GM18868 (cell line): ENCODE results near the gene CARS1.

ENCODE experiments used
- ATAC-seq: cut with Tn5 transposase; IDR thresholded peaks from one replicate; pipeline ENCODE4 v1.9.1; 2021; ENCODE audit warnings: mild to moderate bottlenecking, moderate library complexity; ENCODE audit not compliant: unreplicated experiment

Gene CARS1

DNA sequence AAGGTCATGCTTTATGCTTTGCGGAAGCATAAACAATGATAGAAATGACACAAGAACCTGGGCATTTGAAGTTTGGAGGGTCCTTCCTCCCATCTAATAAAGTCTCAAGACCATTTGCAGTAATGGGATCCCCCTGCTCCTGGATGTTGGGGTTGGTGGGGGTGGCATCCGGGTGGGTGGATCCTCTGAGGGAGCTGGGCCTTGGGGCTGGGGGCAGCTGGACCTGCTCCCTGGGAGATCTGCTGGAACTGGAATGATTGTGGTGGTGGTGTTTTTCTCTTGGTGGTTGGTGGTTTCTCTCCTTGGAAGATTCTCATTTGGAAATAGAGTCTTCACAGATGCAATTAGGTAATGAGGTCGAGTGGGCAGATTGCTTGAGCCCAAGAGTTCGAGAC lies 62.9 kb downstream of the CARS1 start:
- ATAC-seq: no peak

DNA sequence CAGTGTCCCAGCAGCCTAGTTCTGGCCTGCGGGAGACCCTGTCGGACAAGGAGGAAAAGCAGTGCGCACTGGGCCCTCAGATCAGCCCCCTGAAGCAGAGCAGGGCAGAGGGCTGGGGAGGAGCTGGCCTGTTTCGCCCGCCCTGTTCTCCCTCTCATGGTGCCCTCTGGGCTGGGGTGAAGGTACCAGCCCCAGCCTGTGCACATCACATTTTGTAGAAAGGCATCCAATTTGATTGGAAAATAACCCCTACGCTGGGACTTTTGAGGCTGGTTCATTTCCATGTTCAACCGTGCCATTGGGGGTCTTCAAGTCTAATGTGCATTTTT lies 64.3 kb downstream of the CARS1 start:
- no peak for ATAC-seq

DNA sequence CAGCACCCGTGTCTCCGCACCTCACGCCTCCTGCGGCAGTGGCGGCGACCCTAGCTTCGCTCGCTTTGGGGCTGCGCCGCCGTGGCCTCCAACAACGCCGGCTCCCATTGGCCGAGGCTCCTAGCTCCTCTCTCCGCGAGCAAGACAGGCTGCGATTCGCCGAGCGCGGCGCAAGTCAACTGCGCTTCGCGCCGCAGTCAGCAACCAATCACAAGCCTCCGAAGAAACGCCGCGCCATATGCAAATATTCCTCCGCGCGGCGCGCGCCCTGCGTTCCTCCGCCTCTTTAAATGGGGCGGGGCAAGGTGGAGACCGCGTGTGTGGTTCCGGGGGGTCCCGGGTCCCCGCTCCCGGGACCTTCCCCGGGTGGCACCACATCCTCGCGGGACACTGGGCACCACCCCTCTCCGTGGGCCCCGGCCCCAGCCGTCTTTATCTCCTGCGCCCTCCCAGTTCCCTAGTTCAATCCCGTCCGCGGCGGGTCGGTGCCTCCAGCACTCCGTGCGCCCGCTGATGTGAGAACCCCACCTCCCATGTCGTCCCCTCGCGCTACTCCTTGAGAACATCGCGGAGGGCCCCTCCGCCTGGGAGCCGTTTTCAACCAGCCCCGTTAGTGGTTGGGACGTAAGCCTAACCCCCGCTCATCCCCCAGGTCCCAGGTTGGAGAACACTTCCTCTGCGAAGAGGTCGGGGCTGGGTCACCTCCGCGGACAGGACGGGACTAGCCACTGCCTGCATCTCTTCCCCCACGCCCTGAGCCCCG lies 64.8 kb downstream of the CARS1 start, which contains the start of gene NAP1L4:
Gene NAP1L4, minus strand, starts transcription at position 96 of the 763 bp plus-strand sequence. CDS start 13,109 bp downstream, outside the sequence.
- peak; percentile 87 for ATAC-seq

DNA sequence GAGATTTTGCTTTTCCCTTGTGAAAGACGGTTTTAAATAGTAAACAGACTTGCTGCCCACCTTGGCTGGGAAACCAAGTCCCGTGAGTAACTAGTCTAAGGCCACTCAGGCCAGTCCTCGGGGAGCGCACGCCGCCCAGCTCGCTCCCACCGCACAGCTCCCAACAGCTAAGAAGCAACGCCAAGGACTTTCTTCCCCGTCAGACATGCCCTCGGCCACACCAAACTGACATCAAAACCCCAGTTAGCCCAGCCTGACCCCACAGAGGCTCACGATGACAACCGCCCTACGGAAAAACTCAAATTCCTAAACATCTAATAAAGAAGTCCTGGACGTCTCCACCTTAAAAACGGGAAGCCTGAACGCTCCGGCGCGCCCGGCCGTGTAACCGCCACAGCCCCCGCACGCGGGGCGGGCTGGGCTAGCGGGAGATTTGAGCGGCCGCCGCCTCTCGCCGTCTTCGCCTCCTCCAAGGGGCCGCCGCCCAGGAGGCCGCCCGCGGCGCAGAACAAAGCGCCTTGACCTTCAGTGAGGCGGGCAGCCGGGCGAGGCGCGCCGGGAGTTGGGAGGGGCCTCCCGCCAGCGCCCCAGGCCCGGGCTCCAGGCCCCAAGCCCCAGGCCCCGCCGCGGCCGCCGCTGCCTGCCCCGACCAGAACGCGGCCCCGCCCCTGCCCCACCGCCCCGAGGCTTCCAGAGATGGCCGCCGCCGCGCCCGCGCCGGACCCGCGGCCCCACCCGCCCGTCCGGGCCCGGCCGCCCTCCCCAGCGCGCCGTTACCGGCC lies 65.6 kb downstream of the CARS1 start:
- ATAC-seq: peak; percentile 35

DNA sequence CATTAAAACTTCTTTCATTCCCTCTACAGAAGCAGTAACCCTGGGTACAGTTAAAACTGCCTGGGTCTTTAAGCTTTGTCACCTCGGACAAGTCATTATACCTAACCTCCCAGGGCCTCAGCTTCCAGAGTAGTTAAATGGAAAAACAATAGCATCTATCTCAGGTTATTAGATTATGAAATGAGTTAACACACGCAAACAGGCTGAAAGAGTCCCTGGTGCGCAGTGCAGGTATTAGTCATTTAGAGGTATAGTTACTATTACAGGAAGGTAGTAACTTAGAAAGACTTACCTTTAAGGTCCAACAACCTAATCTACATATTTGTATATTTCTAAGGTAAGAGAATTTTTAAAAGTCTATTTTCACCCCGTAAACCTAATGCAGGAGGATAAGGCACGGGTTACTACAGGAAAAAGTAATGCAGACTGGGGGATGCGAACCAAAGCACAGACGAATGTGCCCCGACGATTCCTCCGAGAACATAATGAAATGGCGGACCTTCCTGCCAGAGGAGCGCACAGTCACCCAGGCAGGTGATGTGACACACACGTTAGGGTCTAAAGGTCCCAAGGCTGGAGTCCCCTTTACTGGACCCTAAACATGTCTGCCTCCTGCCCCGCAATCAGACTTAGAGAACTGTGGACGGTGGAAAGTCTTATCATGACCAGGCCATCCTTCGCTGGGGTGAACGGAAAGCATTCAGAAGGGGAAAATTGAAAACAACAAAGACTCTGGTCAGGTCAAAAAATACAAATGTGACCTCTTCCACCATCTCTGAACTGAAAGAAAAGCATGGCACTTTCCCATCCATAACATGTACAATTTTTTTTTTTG lies 66.4 kb downstream of the CARS1 start:
- ATAC-seq: no peak

DNA sequence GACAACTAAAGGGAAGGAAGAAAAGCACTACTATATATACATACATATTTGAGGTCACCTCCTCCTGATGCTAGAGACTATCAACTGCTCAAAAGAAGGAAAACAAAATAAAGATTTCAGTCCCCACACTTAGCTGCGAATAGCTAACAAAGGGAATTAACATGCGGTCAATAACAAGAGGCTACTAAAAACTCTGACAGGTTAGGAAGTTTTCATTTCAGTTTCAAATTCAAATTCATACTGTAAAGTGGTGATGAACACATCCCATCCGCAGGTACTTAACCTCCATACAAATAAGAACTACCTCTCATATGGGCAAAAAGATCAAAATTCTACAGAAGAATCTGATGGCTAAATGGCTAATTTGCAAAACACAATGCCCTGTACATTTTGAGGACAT lies 67.7 kb downstream of the CARS1 start:
- no peak for ATAC-seq

DNA sequence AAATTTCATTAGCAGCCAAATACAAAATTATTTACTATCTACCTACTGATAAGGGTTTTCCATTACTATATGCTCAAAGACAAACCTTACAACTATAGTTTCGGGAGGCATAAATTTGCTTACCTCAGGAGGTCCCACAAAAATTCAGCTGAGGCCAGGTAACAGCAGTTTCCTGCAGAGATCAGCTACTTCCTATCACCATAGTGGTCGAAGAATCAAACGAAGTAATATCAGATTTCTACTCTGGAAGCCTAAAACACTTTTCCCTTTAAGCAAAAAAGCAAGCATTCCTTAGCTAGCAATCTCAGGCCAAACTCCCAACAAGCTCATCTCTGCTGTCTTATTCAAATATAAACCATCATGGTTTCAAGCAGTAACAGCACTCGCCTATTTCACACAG lies 68.2 kb downstream of the CARS1 start:
- ATAC-seq: no peak

DNA sequence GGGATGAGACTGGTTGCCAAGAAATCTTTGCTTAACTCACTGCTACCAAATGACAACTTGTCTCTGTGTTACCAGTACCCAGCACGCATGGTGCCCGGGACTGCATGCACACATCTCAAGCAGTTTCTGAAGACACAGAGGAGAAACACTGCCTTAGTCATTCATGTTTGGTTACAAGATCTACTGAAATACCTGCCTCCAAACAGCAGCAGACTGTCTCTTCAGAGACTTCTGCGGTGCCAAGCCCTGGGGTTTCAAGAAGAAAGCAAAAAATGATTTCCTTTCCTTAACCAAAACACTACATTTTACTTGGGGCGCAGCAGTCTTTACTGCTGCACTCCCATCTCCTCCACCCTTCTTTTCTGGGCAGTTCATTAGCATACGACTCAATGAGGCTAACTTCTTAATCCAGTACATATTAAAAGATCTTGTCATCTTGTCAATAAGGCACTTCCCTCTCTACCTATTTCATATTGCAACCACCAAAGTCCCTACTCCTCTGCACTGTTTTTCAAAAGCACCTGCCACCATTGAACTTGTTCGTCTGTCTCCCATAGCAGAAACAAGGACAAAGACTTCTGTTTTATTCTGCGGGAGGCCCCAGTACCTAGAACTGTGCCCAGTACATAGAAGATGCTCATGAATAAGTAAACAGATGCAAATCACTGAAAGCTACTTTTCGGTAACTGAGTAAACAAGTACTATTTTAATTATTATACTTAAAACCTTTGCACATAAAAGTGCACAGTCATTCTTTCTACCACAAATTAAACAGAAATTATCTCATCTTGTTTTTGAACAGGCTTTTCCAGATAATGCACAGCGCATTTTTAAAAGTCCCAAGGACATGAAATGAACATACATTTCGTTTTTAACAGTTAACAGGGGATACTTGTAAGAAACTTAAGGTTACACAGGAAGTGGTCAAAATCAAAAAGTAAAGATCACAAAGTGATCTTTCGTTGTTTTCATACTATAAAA lies 69.1 kb downstream of the CARS1 start:
- ATAC-seq: no peak

DNA sequence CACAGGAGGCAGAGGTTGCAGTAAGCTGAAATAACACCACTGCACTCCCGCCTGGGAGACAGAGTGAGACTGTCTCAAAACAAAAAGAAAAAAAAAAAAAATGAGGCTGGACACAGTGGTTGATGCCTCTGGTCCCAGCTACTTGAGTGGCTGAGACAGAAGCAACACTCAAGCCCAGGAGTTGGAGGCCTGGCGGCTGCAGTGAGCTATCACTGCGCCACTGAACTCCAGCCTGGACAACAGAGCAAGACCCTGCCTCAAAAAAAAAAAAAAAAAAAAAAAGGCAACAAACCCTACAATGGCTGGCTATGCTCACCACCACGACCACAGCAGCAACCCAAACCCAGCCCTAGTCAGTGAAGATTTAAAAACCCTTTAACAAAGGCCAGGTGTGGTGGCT lies 73.3 kb downstream of the CARS1 start:
- ATAC-seq: no peak

DNA sequence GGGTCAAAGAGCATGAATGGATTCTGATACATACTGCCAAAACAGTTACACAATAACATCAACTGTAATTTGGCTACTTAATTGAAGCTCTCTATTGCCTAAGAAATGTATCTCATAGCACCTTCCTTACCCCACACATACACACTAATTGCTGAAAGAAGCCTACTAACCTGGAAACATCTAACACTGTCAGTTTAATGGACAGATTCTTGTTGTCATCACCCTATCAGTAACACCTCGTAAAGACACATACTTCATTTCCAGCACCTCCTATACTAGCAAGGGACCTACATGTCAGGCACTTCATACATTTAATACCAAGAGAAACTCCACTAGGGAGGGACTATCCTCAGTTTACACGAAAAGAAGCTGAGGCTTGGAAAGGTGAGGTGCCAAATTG lies 75.0 kb downstream of the CARS1 start:
- no peak for ATAC-seq

DNA sequence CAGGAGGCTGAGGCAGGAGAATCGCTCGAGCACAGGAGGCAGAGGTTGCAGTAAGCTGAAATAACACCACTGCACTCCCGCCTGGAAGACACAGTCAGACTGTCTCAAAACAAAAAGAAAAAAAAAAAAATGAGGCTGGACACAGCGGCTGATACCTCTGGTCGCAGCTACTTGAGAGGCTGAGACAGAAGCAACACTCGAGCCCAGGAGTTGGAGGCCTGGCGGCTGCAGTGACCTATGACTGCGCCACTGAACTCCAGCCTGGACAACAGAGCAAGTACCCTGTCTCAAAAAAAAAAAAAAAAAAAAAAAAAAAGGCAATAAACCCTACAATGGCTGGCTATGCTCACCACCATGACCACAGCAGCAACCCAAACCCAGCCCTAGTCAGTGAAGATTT lies 76.1 kb downstream of the CARS1 start:
- ATAC-seq: no peak

DNA sequence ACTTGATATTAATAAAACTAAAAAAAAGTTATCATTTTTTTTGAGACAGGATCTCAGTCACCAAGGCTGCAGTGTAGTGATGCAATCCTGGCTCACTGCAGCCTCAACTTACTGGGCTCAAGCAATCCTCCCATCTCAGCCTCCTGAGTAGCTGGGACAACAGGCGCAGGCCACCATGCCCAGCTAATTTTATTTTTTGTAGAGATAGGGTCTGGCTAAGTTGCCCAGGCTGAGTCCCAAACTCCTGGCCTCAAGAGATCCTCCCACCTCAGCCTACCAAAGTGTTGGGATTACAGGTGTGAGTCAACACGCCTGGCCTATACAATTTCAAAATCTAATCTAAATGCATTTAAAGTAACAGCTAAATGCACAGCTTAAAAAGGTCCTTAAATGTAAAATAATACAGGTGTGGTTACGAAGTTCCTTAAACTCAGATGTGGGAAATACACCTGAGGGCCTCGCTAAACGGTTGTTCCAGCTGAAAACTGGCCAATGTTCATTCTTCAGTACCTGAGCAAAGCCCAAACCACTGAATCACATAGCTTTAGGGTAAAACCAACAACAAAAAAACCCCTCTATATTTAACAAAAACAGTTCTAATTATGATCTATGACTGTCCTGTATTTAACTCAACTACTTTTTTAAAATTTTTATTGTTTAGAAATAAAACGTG lies 76.9 kb downstream of the CARS1 start:
- no peak for ATAC-seq

DNA sequence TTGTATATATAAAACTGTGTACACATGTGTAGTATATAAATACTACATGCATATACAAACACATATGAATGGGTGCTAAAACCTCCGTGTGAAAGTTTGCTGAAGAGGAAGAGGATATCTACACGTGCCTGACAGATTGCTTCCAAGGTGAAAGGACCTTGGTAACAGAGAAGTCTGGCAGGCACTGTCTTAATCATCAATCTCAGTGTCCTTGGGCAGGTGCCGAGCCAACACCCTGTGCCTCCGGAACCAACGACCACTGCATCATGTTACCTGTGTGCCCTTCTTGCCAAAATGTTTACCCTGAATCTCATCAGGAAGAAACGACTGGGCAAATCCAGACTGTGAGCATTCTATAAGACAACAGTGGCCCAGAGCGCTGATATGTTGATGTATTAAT lies 80.1 kb downstream of the CARS1 start:
- no peak for ATAC-seq

DNA sequence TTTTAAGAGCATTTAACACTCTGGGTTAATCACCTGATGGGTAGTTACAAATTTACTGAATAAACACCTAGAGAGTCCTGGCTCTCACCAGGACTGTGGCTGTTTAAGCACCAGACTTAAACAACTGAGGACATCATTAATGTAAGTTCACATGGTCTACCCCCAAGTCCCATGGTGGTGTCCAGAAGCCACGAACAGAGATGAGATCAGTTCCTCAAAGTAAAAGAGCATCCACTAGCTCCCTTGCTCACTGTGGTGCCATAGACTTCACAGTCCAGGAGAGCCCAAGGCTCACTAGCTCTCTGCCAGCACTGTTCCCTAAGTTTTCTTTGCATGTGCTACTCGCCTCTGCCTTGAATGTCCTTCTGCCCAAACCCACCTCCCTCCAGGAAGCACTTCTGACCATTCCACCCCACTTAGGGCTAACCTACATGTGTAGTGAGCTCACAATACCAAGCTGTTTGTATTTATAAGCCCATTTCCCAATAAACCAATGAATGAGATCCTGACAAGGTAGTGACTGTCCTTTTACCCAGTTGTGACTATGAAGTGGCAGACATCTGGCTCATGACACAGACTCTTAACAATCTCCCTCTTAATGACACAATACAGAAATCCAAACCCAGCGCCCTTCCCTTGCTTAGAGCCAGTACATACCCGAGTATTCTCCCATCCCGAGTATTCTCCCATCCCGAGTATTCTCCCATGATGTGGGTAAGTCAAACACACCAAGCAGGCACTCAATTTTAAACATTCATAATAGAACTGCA lies 80.7 kb downstream of the CARS1 start:
- ATAC-seq: no peak

DNA sequence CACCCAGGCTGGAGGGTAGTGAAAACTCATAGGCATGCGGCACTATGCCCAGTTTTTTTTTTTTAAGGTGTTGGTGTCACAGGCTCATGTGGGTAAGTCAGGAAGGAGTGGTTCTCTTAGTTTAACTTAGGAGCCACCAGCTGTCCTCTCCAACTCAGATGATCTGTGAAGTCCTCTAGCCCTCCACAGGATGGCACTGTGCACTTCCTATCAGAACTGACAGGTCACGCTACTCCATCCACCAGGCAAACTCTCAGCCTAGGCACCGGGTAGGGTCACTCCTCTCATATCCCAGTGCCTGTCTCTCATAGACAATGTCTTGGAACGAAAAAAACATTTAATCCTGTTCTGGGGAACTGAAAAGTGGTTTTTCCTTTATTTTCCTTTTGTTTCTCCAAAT lies 81.6 kb downstream of the CARS1 start:
- ATAC-seq: no peak

DNA sequence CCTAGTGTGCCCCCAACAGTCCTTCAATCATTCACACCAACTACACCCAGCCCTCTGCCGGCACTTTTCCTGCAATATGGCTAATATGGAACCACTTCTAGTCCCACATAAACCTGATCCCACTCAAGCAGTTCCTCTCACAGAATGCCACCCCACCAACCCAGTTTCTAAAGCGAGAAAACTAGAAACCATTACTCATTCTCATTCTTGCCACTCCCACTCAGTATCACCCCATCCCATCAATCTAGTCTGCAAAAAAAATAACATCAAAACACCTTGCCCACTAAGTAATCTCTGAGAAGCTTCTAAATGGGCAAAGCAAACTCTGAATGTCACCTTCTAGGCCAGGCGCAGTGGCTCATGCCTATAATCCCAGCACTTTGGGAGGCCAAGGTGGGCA lies 83.0 kb downstream of the CARS1 start:
- ATAC-seq: no peak

DNA sequence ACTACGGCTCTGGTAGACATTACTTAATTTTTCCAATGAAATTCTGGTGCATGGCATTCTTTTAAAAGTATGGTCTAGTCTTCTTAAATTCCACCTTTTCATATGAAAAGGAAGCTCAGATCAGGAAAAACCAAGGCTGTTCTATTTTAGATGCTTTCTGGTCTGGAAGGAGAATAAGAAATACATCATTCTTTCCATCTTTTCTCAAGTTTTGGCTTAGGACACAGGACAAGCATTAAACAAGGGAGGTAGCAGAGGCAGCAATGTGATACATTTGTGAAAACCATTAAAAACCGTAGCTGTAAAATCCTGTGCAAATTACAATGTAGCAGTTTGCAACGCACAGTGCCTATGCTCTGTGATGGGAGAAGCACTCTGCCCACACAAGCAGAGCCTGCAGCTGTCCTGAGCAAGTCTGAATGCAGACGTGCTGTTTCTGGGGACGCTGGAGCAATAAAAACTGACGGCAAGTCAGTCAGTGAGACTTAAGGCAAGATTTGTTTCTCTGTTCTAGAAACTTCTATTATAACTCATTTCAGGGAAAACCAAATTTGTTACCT lies 88.8 kb downstream of the CARS1 start:
- ATAC-seq: no peak

DNA sequence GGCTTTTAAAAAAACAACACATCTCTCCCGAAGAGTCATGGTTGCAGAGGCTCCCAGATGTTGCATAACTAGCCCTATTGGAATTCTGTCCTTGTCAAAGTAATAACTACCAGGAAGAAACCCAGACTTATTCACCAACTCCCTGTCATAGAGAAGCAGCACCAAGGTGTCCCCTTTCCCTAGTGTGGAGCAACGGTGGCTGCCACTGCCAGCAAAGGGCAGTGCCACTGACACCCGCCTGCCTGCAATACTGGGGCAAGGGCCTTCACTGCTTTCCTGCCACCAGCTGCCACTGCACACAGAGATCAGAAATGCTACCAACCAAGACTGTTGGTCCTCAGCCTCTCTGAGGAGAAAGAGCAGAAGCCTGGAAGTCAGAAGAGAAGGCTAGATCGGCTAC lies 92.4 kb downstream of the CARS1 start:
- no peak for ATAC-seq

DNA sequence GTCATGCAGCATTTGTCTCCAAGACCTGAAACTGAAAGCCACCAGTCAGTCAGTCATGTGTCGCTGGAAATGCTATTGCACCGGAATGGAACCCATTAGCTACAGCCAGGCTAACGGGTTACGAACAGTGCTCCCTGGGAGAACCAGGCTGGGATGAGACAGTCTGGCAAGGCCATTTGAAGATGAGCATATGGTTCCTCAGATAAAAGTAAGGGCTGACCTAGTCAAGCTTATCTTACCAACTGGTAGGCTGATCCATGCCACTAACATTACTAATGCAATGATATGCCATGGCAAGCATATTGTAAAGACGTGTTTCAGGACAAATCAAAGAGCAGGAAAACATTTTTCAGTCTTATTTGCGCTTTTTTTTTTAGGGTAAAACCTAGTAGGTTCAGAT lies 93.5 kb downstream of the CARS1 start:
- ATAC-seq: no peak
